Natural killer cell (primary cell): Measurements from ENCODE around the gene RILPL1. TPM values are rescaled to one million over a fixed set of nuclear protein-coding genes. Genes with fewer than 3 reads are reported as not detected.
"Not testable (repeated sequence)": the region's sequence is repeated elsewhere in the genome, so short reads cannot be mapped to it uniquely, and the experiment has no call there.

Source experiments
- ATAC-seq, 3 donors: fragments of 150-1000 bp in 2 of 3; fragments of 200-7000 bp in 1 of 3; cut with Tn5 transposase; 1 replicate in 1 of 3; 2 replicates in 2 of 3; pipeline ENCODE4 v1.10.0; 2021; ENCODE audit warnings: mild to moderate bottlenecking in 2 of 3, moderate library complexity in 2 of 3
- DNase-seq, 2 donors: peaks; one replicate each; pipeline versions ENCODE4 v3.0.0 to v3.0.0-alpha.2; 2013 to 2021; ENCODE audit warnings: mixed read lengths in 1 of 2
- H3K27ac ChIP-seq: one replicate; pipeline ENCODE4 v1.5.1; 2013; ENCODE audit warnings: mild to moderate bottlenecking, low read length
- H3K27me3 ChIP-seq: one replicate; pipeline ENCODE4 v1.6.1; 2013; ENCODE audit warnings: low read length; ENCODE audit not compliant: control insufficient read depth, insufficient read depth
- H3K36me3 ChIP-seq: one replicate; pipeline ENCODE4 v1.6.1; 2013; ENCODE audit warnings: low read length; ENCODE audit not compliant: control insufficient read depth, insufficient read depth
- H3K4me1 ChIP-seq: one replicate; pipeline ENCODE4 v1.6.1; 2013; ENCODE audit warnings: low read length; ENCODE audit not compliant: control insufficient read depth, insufficient read depth
- H3K4me3 ChIP-seq: one replicate; pipeline ENCODE4 v1.5.1; 2013; ENCODE audit warnings: low read length
- H3K9me3 ChIP-seq: one replicate; pipeline ENCODE4 v1.6.1; 2013; ENCODE audit warnings: low read length; ENCODE audit not compliant: control insufficient read depth, insufficient read depth
- H3K27ac Mint-ChIP-seq, 2 donors: one replicate each; pipeline ENCODE4 v1.8.0; 2022; ENCODE audit warnings: mild to moderate bottlenecking in 2 of 2, mixed read lengths in 2 of 2, moderate library complexity in 1 of 2
- H3K27me3 Mint-ChIP-seq, 2 donors: one replicate each; pipeline ENCODE4 v1.8.0; 2022; ENCODE audit warnings: low read depth in 2 of 2, mixed read lengths in 2 of 2
- H3K36me3 Mint-ChIP-seq: one replicate; pipeline ENCODE4 v1.8.0; 2022; ENCODE audit warnings: mixed read lengths
- H3K4me1 Mint-ChIP-seq, 2 donors: one replicate each; pipeline ENCODE4 v1.8.0; 2022; ENCODE audit warnings: mixed read lengths in 2 of 2
- H3K4me3 Mint-ChIP-seq: one replicate; pipeline ENCODE4 v1.8.0; 2022; ENCODE audit warnings: mild to moderate bottlenecking, moderate library complexity, mixed read lengths
- H3K9me3 Mint-ChIP-seq, 2 donors: one replicate each; pipeline ENCODE4 v1.8.0; 2022; ENCODE audit warnings: mixed read lengths in 2 of 2
- CTCF ChIP-seq: fragments of 200-600 bp; IDR thresholded peaks from one replicate; pipeline ENCODE4 v1.8.0; 2022; ENCODE audit warnings: antibody characterized with exemption
- WGBS: methylation state at CpG from one replicate; pipeline ENCODE4 v1.1.7; 2013; ENCODE audit warnings: missing lambda C conversion rate; ENCODE audit not compliant: insufficient coverage; 5-methylcytosine and 5-hydroxymethylcytosine counted together
- intact Hi-C: fragments of 100-400 bp; cut with micrococcal nuclease; formaldehyde crosslinking; loops from one replicate; pipeline ENCODE4 v1.14.2; 2022
- total RNA-seq, 4 donors: library from RNA; stranded (reverse); fragments of 120-200 nt in 1 of 4; gene quantifications; one replicate each; pipeline versions ENCODE4 v1.2.3 to v1.2.4, GENCODE V29; 2013 to 2022

Gene RILPL1
- total RNA-seq, 3 donors from 2014 or later (not counting 1 experiment from before 2014, with no cell fraction given), result 1.3 to 2.7 (median 1.5) TPM

GRCh38 chr12:123559468-123559867 lies 25.9 kb upstream of the RILPL1 start:
- no peaks in the 10 kb centered on the region for H3K36me3 Mint-ChIP-seq

DNA sequence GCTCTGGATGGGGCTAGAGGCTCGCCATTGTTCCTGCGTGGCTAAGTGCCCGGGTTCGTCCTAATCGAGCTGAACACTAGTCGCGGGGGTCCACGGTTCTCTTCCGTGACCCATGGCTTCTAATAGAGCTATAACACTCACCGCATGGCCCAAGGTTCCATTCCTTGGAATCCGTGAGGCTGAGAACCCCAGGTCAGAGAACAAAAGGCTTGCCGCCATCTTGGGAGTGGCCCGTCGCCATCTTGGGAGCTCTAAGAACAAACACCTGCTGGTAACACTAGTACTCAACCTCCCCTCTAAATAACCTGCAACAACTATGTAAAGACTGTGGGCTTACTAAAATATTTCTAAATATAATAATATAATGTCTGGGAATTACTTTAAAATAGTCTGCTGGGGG lies 25.0 kb upstream of the RILPL1 start:
- H3K4me3 Mint-ChIP-seq, H3K27ac Mint-ChIP-seq, intact Hi-C loops, H3K27me3 Mint-ChIP-seq, DNase-seq, H3K36me3 Mint-ChIP-seq, H3K27ac ChIP-seq, H3K4me1 Mint-ChIP-seq, H3K4me1 ChIP-seq, H3K4me3 ChIP-seq, H3K9me3 Mint-ChIP-seq, H3K9me3 ChIP-seq, ATAC-seq, H3K27me3 ChIP-seq, H3K36me3 ChIP-seq: not testable (repeated sequence)
- WGBS, result 96% methylated on average over 14 of the region's 14 CpGs

More at GRCh38 chr12:123559468-123559867, 25.9 kb upstream of the RILPL1 start:
- peaks cover 0 to 3% of the 10 kb centered on the region in 2 donors for H3K27me3 Mint-ChIP-seq
- H3K27ac ChIP-seq, result no peak overlapping the region
- H3K4me1 Mint-ChIP-seq, result no peaks in the 10 kb centered on the region
- intact Hi-C loops, result no loop called here
- H3K9me3 Mint-ChIP-seq, result no peaks in the 10 kb centered on the region
- H3K27ac Mint-ChIP-seq, result no peak overlapping the region
- no peak for ATAC-seq
- H3K4me3 ChIP-seq, result no peak overlapping the region
- H3K36me3 ChIP-seq, result no peaks in the 10 kb centered on the region
- no peak overlapping the region for H3K4me3 Mint-ChIP-seq
- no peaks in the 10 kb centered on the region for H3K4me1 ChIP-seq
- no peak for TF ChIP-seq CTCF
- no peak for DNase-seq
- no peaks in the 10 kb centered on the region for H3K27me3 ChIP-seq
- 23% methylated on average over 3 of the region's 3 CpGs for WGBS
- H3K9me3 ChIP-seq, result no peaks in the 10 kb centered on the region

DNA sequence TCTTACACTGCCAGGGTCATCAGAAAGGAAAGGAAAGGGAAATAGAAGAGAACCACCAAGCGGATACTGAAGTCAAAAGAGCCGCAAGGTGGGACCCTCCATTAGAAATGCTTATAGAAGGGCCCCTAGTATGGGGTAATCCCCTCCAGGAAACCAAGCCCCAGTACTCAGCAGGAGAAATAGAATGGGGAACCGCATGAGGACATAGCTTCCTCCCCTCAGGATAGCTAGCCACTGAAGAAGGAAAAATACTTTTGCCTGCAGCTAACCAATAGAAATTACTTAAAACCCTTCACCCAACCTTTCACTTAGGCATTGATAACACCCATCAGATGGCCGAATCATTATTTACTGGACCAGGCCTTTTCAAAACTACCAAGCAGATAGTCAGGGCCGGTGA lies 21.3 kb upstream of the RILPL1 start:
- DNase-seq, H3K36me3 ChIP-seq, H3K27ac ChIP-seq, intact Hi-C loops, H3K27me3 ChIP-seq, H3K9me3 ChIP-seq, H3K4me1 ChIP-seq, H3K27ac Mint-ChIP-seq, H3K9me3 Mint-ChIP-seq, H3K27me3 Mint-ChIP-seq, H3K4me3 ChIP-seq, H3K4me3 Mint-ChIP-seq, ATAC-seq, H3K36me3 Mint-ChIP-seq, H3K4me1 Mint-ChIP-seq: not testable (repeated sequence)
- 88% methylated on average over 5 of the region's 5 CpGs for WGBS

GRCh38 chr12:123554136-123554535 lies 20.6 kb upstream of the RILPL1 start:
- H3K4me3 ChIP-seq, H3K9me3 ChIP-seq, H3K4me1 ChIP-seq, ATAC-seq, H3K4me3 Mint-ChIP-seq, H3K27me3 Mint-ChIP-seq, H3K27me3 ChIP-seq, H3K36me3 Mint-ChIP-seq, H3K27ac ChIP-seq, DNase-seq, H3K27ac Mint-ChIP-seq, H3K4me1 Mint-ChIP-seq, H3K9me3 Mint-ChIP-seq, H3K36me3 ChIP-seq, intact Hi-C loops: not testable (repeated sequence)
- 82% methylated on average over 2 of the region's 2 CpGs for WGBS

DNA sequence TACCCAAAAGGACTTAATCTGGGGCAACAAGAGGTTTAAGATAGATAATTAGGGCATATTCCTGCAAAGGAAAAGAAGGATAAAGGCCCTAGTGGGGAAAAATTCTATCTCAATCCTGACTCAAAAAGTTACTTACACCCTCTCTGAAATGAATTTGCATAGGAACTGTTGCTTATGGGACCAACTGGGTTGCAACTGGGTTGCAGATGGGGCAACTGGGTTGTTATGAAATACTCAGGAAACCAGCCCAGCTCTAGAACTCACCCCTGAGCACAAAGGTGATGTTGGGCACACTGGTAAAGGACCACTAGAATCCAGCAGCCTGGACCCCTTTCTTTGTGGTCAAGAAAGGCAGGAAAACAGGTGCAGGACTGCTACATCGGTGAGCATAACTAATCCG lies 17.2 kb upstream of the RILPL1 start:
- Mint-ChIP-seq H3K4me3 (no peak overlapping the region), H3K27ac (no peak overlapping the region), H3K36me3 (no peaks in the 10 kb centered on the region), H3K9me3 (no peaks in the 10 kb centered on the region), H3K27me3 (peaks cover 0 to 4% of the 10 kb centered on the region in 2 donors), H3K4me1 (no peaks in the 10 kb centered on the region)
- DNase-seq, result no peak
- no peak for TF ChIP-seq CTCF
- intact Hi-C loops, result no loop called here
- no peak overlapping the region for H3K27ac ChIP-seq
- ATAC-seq, result no peak
- no peak overlapping the region for H3K4me3 ChIP-seq
- H3K4me1 ChIP-seq, result no peaks in the 10 kb centered on the region
- WGBS, result 94% methylated on average over 2 of the region's 2 CpGs
- peaks cover 2% of the 10 kb centered on the region for H3K27me3 ChIP-seq
- H3K9me3 ChIP-seq, result no peaks in the 10 kb centered on the region
- no peaks in the 10 kb centered on the region for H3K36me3 ChIP-seq
